NB4 (cell line): Measurements from ENCODE around the gene ATP11A.

Source experiments
- CTCF ChIP-seq: IDR thresholded peaks from one replicate; pipeline ENCODE4 v1.5.1; 2012; ENCODE audit warnings: low read depth, low read length
- MAX ChIP-seq: IDR thresholded peaks from 2 replicates; pipeline ENCODE4 v1.6.1; 2011; ENCODE audit warnings: low read depth, low read length
- MYC ChIP-seq: IDR thresholded peaks from 2 replicates; pipeline ENCODE4 v1.6.1; 2011; ENCODE audit warnings: low read depth, low read length
- POLR2A ChIP-seq: IDR thresholded peaks from 2 replicates; pipeline ENCODE4 v1.6.1; 2011; ENCODE audit warnings: mild to moderate bottlenecking; ENCODE audit not compliant: insufficient read length; ENCODE audit errors: extremely low read depth

GRCh38 chr13:112710855-112711527, 21.2 kb downstream of the ATP11A start:
- TF ChIP-seq CTCF (no peak), POLR2A (no peak), MAX (no peak), MYC (no peak)
